Erythroblast (primary cell): ENCODE data around the gene EIF3B.
"Not testable (repeated sequence)": the region's sequence is repeated elsewhere in the genome, so short reads cannot be mapped to it uniquely, and the experiment has no call there.

Experiments
- DNase-seq, 2 experiments: peaks; one replicate each; lab custom pipeline; 2025; lab: John Stamatoyannopoulos, UW
- GATA1 ChIP-seq: IDR thresholded peaks from 2 replicates; pipeline ENCODE4 v1.6.1; 2011; ENCODE audit warnings: low read depth, mild to moderate bottlenecking, control low read depth, low read length, moderate library complexity
- POLR2A ChIP-seq: IDR thresholded peaks from 2 replicates; pipeline ENCODE4 v1.6.1; 2011; ENCODE audit warnings: mild to moderate bottlenecking, low read length

The EIF3B gene

GRCh38 chr7:2321020-2321419 lies 33.6 kb upstream of the EIF3B start:
- no peak for TF ChIP-seq GATA1
- DNase-seq = no peak

- DNase-seq = no peak
Measured at GRCh38 chr7:2325162-2325561, 29.5 kb upstream of the EIF3B start.

DNA sequence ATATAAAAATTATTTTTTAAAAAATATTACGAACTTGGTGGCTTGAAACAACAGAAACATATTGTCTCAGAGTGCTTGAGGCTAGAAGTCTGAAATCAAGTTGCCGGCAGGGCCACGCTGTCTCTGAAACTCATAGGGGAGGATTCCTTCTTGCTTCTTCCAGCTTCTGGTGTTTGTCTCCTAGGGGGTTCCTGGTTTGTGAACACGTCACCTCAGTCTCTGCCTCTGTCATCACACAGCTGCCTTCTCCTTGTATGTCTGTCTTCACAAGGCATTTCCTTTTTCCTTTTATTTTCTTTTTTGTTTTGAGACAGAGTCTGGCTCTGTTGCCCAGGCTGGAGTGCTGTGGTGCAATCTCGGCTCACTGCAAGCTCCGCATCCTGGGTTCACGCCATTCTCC lies 27.7 kb upstream of the EIF3B start:
- TF ChIP-seq GATA1 (no peak), POLR2A (no peak)
- no peak for DNase-seq

More at GRCh38 chr7:2325162-2325561, 29.5 kb upstream of the EIF3B start:
- TF ChIP-seq GATA1 = no peak
- no peak for TF ChIP-seq POLR2A

DNA sequence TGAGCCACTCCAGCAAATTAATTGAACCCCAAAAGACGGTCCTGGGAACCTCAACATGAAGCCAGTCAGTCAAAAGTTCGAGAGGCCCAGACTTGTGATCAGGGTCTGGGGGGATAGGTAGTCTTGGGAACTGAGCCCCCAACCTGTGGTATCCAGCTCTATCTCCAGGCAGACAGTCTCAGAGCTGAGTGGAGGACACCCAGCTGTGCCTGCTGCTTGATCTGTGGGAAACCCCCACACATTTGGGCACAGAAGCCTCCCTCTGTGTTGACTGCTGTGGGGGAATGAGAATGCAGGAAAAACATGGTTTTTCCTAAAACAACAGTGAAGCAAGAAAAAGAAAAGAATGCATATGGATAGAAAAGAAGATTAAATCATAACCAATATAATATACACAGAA lies 24.1 kb upstream of the EIF3B start:
- DNase-seq = no peak
- no peak for TF ChIP-seq POLR2A
- no peak for TF ChIP-seq GATA1

GRCh38 chr7:2331707-2332106 lies 22.9 kb upstream of the EIF3B start:
- TF ChIP-seq GATA1 (no peak), POLR2A (no peak)

GRCh38 chr7:2332606-2333231 lies 21.9 kb upstream of the EIF3B start:
- DNase-seq = not testable (repeated sequence)

More at GRCh38 chr7:2331707-2332106, 22.9 kb upstream of the EIF3B start:
- no peak for DNase-seq

DNA sequence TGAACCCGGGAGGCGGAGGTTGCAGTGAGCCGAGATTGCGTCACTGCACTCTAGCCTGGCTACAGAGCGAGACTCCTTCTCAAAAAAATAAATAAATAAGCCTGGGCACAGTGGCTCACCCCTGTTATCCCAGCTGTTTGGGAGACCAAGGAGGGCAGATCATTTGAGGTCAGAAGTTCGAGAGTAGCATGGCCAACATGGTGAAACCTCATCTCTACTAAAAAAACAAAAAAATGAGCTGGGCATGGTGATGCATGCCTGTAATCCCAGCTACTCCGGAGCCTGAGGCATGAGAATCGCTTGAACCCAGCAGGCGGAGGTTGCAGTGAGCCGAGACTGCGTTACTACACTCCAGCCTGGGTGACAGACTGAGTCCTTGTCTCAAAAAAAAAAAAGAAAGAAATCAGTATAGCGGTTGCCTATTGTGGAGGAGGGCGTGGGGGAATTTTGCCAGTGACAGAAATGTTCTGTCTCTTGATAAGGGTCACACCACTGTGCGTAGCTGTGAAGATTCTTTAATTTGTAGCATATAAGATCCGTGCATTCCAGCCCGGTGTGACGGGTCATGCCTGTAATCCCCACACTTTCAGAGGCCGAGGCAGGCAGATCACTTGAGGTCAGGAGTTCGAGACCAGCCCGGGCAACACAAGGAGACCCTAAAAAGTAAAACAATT lies 17.9 kb upstream of the EIF3B start:
- TF ChIP-seq POLR2A = no peak
- no peak for TF ChIP-seq GATA1
- peak in 1 of 2 experiments; percentile 39 for DNase-seq

DNA sequence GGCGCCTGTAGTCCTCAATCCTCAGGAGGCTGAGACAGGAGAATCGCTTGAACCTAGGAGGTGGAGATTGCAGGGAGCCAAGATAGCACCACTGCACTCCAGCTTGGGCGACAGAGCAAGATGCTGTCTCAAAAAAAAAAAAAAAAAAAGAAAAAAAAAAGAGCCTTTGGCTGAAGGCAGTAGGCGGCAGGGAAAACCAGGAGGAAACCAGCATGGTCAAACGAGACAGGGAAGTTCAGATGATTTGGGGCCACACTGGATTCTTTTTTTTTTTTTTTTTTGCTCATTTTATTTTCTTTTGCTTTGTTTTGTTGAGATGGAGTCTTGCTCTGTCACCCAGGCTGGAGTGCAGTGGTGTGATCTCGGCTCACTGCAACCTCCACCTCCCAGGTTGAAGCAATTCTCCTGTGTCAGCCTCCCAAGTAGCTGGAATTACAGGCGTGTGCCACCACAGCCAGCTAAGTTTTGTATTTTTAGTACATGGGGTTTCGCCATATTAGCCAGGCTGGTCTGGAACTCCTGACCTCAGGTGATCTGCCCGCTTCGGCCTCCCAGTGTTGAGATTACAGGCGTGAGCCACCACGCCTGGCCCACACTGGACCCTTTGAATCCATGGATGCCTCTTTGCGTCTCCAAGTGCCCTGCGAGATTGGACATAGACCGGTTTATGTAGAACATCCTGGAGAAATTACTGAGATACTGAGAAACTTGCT lies 7.1 kb upstream of the EIF3B start:
- DNase-seq = not testable (repeated sequence)

- DNase-seq = no peak
- TF ChIP-seq GATA1 (no peak), POLR2A (no peak)
Measured at GRCh38 chr7:2350055-2350454, 4.6 kb upstream of the EIF3B start.

DNA sequence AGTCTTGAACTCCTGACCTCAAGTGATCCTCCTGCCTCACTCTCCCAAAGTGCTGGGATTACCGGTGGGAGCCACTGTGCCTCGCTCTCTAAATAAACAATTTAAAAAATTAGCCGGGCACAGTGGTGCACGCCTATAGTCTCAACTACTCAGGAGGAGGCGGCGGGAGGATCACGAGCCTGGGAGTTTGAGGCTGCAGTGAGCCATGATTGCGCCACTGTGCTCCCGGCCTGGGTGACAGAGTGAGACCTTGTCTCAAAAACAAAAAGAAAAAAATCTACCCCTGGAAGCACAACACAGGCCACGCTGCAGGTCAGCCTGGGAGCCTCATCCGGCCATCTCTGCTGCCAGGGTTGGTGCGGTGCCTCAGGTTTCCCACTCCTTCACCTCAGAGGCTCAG lies 3.8 kb upstream of the EIF3B start:
- no peak for TF ChIP-seq POLR2A
- TF ChIP-seq GATA1 = no peak
- no peak for DNase-seq

DNA sequence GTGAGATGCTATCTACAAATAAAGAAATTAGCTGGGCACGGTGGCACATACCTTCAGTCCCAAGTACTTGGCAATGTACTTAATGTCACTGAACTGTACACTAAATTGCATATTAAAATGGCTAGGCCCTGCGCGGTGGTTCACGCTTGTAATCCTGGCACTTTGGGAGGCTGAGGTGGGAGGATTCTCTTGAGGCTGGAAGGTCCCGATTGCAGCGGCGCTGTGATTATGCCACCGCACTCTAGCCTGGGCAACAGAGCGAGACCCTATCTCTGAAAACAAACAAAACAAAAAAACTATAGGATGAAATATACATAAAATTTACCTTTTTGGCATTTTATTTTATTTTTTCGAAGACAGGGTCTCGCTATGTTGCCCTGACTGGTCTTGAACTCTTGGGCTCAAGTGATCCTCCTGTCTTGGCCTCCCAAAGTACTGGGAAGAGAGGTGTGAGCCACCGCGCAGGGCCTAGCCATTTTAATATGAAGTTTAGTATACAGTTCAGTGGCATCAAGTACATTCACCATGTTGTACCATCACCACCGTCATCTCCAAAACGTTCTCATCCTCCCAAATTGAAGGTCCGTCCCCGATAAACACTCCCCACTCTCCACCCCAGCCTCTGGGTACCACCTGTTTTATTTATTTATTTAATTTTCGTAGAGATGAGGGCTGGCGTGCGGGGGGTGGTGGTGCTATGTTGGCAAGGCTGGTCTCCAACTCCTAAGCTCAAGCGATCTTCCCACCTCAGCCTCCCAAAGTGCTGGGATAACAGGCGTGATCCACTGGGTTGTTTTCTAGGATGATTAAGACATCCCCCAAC lies 1.3 kb upstream of the EIF3B start:
- peak in 1 of 2 experiments; percentile 23 for DNase-seq
- TF ChIP-seq POLR2A = no peak
- TF ChIP-seq GATA1 = no peak

- TF ChIP-seq GATA1 = no peak
- TF ChIP-seq POLR2A = peak; percentile 66
- peak; percentile 96 to 98 for DNase-seq
Measured at GRCh38 chr7:2353936-2354185, 766 bp upstream of the EIF3B start.

DNA sequence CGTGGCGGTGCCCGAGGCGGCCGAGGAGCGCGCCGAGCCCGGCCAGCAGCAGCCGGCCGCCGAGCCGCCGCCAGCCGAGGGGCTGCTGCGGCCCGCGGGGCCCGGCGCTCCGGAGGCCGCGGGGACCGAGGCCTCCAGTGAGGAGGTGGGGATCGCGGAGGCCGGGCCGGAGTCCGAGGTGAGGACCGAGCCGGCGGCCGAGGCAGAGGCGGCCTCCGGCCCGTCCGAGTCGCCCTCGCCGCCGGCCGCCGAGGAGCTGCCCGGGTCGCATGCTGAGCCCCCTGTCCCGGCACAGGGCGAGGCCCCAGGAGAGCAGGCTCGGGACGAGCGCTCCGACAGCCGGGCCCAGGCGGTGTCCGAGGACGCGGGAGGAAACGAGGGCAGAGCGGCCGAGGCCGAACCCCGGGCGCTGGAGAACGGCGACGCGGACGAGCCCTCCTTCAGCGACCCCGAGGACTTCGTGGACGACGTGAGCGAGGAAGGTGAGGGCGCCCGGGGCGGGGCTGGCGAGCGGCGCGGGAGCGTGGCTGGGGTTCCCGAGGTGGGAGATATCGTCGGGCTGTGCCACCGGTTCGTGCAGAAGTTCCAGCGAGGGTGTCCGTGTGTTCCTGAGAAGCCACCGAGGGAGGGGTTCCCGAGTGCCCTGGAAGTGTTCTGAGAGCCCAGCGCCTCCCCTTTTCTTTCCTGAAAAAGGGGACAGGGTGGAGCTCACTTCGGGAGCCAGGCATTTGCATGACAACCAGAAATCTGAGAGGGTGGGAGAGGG lies 495 bp downstream of the EIF3B start:
- DNase-seq = peak; percentile 50 to 62

DNA sequence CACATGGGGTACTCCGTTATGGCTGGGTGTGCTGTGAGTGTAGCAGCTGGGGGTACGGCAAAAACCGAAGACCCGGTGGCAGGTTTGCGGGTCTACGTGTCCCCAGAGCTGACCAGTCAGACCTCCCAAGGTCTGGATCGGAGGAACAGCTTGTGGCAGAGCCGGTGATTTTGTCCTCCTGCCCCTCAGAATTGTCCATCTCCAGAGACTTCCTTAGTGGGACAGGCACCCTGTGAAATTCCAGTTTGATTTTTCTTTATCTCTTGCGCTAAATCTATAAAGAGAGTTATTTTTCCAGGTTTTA lies 1.0 kb downstream of the EIF3B start:
- no peak for TF ChIP-seq POLR2A
- no peak for TF ChIP-seq GATA1
- DNase-seq = peak in 1 of 2 experiments; percentile 47

More for the DNA sequence above, 495 bp downstream of the EIF3B start:
- peak; percentile 10 for TF ChIP-seq POLR2A
- TF ChIP-seq GATA1 = no peak
